ENCODE measurements around the gene USP10.

GRCh38 chr16:84706856-84707255, 7.1 kb downstream of the USP10 start:
- no peak for TF ChIP-seq CTCF (conservative IDR thresholded peaks at IDR 0.05 in 1 of 2, IDR thresholded peaks at IDR 0.05 in 1 of 2; ENCODE audit: low read depth in 1 of 2, low read length in 2 of 2)
- TF ChIP-seq EZH2 (IDR thresholded peaks at IDR 0.05; ENCODE audit: low read length, missing control alignments) = no peak
